Measurements from ENCODE around the gene DCAF7.
A peak's percentile ranks its signal among the peaks of the same experiment; 100 is the strongest.

GRCh38 chr17:63596856-63597586 is 46.7 kb downstream of the DCAF7 start:
- no peak for TF ChIP-seq CTCF (IDR thresholded peaks at IDR 0.05)
- TF ChIP-seq POLR2A (IDR thresholded peaks at IDR 0.05): peak in 1 of 4 donors; percentile 15
